GM19238 (cell line): ENCODE results near the gene UBE3D.
"Not testable (repeated sequence)": the region's sequence is repeated elsewhere in the genome, so short reads cannot be mapped to it uniquely, and the experiment has no call there.

Experiments
- DNase-seq: peaks from one replicate; pipeline ENCODE4 v3.0.0; 2011; ENCODE audit warnings: low spot score; ENCODE audit not compliant: insufficient read length

Gene UBE3D

DNA sequence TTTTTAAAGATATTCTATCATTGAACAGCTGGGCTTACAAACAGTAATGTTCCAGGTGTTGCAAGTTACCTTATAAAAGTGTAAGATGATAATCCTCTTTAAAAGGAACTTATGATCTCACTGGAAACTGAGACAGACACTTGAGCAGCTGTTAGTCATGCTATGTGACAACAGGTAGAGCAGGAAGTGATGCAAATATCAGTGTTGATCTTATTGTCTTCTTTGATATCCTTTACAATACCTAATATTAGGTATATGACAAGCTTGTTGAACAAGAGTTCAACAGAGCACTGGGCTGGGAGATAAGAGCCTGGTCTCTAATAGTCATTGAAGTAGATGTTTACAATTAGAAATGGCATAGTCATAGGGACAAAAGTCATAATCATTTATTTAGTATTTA is 150.0 kb downstream of the UBE3D start:
- no peak for DNase-seq

DNA sequence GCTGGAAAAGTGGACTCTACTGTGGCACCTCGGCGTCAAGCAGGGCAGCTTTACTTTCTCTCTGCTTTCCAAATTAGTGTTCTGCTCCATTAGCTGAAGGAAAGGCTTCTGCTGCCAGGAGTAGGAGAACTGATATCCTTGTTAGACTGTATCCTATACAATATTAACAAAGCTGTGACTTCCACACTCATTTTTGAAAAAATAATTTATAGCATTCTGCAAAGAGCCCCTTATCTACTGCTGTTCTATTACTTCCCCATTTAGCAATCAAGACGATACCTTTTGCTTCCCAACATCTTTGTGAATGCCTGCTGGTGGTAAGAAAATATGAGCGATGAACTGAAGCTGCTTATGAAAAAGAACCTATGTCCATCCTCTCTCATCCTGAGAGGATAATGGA is 151.1 kb downstream of the UBE3D start:
- no peak for DNase-seq

DNA sequence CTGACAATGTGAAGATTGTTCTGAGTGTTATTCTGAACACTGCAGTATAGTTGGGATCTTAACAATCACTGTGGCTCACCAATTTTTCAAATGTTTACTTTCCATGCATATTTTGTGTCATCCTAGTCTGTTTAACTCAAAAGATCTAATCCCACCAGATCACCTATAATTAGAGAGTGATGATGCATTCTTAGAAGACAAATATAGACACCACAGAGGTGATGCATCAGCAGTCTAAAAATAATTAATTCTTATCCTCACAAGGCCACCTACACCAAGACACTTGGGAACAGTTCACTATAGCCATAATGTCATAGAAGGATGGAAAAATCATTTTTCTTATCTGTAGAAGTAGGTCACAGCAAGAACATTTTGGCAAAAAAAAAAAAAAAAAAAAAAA is 154.8 kb downstream of the UBE3D start:
- no peak for DNase-seq

DNA sequence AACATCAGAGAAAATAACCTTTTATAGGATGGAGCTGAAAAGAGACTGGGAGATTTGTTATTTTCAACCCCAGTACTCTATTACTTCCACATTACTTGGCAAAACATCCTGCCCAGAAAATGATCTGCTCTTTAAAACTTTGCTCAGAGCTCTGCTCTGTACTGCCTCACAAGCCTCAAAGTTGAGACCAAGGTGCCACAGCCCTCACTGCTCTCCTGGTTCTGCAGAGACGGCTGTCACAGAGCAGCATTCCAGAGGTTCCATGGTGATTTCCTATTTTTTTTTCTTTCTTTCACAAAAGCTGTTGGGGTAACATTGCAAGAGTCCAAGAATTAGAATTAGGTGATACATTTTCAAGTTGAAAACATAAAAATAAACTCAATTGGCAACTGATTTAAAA is 155.2 kb downstream of the UBE3D start:
- no peak for DNase-seq

DNA sequence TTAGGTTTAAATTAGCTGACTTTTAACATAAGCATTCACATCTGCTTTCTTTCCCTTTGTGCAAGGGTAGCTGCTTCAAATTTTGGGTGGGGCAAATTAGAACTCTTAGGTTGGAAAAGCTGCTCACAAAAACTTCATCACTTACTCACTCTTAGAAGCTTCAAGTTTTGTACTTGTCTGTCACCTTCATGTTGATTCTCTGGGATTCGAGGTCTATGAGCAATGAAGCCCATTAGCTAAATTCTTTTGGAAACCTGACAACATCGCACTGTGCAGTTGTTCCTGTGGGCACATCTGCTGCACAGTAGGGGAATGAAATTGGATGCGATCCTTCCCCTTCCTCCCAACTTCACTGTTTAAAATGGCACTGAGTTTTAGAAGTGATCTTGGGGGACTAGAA is 156.1 kb downstream of the UBE3D start:
- DNase-seq = no peak

DNA sequence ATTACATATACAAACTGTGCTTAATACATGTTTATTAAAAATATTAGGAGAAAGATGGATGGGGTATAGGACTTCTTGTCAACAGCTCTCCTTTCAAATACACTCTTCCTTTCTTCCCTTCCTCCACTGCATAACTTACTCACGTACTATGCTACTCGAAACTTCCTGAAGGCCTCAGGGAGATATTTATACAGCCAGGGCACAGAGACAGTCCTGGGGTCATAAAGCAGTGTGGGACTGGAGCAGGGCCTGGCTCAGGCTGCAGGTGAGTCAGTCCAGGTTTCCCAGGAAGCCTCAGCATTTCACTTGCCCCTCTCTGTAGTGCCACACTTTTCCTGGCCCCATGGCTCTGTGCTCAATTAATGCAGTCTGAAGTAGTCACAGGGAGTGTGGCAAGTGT is 157.0 kb downstream of the UBE3D start:
- no peak for DNase-seq

DNA sequence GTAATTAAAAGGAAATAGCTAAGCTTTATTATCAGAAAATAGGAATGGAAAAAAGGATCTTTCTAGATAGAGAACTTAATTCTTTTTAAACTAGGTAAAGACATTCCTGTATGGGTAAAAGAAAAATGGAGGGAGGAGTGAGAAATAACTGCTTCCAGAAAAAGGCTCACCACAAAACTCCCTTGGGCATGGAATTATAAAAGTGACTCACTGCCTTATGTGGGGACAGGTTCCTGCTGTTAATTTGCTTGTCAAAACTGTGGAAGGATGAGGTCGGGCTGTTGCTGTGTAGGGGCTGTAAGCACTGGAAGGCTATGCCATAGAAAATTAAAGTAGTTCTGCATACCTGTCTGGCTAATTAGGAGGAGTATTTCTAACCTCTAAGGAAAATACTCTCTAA is 158.7 kb downstream of the UBE3D start:
- DNase-seq = no peak

DNA sequence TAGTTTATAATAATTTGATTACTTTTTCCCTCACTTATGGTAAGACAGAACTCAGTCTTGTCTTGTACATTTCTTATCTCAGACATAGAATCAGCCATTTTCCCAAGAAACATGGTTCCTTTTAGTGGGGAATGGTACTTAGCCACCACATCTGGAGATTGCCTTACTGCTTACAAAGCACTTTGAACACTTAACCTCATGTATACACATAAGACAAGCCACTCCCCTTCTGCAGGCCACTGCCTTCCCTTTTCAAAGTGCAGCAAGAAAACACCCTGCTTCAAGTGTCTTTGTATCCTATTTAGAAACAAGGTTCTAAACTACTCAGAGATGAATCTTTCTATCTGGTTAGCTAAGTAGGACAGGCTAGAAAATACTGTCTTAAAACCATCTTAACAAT is 159.2 kb downstream of the UBE3D start:
- DNase-seq = no peak

DNA sequence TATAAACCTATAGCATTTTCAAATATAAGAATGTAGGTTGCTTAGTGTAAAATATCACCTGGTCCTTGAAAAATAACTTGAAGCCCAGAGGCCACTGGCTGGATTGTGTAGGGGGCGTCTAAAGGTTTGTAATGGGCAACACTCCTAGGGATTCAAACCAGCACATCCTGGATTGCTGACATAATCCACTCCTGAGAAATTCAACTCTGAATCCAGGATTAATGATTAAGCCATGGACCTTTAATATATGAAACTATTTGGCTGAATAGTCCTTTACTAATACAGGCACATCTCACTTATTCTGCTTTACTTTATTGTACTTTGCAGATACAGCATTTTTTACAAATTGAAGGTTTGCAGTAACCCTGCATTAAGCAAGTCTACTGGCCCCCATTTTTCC is 160.8 kb downstream of the UBE3D start:
- DNase-seq = no peak

DNA sequence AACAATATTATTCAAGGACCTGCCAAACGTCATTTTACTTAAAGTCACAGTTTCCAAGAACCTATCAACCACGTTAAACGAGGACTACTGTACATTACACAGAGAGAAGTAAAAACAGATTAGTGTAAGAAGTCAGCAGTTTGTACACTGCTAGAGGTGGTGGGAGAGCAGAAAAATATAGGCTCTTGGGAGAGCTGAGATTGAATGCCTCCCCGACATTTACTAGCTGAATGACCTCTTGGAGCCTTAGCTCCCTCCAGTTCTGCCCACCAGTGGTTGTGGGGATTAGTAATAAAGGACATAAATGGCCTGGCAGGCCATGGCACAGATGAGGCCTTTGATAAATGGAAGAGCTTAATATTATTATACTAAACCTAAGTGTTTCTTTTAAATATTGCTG is 161.4 kb downstream of the UBE3D start:
- no peak for DNase-seq

DNA sequence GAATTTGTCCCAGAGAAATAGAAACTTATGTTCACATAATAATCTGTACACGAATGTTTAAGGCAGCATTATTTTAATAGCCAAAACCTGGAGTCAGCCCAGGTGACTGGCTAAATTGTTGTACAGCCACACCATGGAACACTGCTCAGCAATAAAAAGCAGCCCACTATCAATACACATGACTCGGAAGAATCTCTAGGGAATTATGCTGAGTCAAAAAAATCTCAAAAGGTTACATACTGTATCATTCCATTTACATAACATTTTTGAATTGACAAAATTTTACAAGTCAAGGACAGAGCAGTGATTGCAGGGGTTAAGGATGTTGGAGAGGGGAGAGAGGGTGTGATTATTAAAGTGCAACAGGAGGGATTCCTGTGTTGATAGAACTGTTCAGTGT is 163.4 kb downstream of the UBE3D start:
- DNase-seq = no peak

DNA sequence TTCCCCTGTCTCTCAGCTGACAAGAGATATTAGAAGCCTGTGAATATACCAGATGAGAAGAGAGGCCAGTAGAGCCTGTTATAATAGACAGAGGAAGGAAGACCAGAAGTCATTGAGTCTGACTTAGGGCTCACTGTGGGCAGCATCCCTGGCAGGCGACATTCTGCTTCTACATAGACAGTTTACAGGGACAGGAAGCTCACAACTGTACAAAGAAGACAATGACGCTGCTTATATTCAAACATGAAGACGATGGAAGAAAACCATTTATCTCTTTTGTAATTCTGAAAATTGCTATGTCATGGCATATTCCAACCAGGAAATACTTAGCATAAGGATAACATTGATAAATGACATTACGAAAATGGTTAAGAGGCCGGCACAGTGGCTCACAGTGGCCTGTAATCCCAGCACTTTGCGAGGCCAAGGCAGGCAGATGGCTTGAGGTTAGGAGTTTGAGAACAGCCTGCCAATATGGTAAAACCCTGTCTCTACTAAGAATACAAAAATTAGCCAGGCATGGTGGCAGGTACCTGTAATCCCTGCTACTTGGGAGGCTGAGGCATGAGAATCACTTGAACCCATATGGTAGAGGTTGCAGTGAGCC is 170.9 kb downstream of the UBE3D start:
- no peak for DNase-seq

DNA sequence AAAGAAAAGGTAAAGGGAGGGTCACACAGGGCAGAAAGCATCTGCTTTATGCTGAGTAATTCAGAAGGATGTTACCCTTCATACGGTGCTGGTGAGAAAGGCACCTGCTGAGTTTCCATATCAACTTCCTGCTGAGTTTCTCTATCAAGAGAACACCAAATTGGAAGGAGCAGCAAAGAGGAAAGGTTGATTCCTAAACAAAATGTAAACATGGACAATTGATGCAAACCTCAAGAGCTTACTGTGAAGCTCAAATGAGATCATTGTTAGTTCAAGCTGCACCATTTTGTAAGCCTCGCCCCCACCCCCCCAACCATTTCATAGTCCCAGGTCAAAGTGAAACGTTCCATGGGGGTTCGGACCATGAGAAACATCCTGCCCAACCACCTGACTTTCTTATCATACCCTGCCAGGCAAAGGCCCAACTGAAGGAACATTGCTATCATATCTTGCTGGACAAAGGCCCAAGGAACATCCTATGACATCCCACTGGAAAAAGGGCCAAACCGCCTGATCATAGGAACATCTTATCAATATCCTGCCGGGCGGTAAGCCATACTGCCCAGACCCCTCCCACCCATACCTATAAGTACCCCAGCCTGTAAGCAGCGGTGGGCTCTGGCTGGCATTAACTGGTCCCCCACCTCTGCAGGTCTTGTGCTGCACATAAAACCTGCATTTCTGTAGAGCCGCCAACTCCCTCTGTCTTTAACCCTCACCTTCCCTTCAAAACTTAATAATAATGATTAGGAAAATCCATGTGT is 171.6 kb downstream of the UBE3D start:
- no peak for DNase-seq

DNA sequence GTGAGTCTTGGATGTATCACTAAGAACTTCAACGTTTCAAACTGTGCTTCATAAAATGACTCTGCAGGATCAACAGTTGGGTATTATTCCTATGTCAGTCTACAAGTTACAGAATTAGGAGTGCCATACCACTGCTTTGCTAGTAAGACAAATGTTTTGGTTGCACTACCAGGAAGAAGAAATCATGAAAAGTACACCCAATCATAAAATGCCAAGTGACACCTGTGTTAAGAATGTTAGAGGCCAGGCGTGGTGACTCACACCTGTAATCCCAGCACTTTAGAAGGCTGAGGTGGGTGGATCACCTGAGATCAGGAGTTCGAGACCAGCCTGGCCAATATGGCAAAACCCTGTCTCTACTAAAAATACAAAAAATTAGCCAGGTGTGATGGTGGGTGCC is 174.1 kb downstream of the UBE3D start:
- DNase-seq = not testable (repeated sequence)

DNA sequence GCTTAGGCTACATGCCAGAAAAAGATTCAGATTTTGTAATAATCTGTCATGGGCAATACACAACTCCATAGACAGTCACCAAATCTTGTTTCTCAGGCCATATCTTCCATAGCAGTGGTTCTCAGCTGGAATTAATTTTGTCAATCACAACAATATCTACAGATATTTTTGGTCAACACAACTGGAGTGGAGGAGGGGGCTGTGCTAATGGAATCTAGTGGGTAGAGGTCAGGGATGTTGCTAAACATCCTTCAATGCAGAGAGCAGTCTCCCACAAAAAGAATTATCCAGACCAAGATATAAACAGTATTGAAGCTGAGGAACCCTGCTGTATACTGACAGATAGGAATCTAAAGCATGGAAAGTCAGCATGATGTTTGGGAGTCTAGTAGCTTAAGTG is 174.6 kb downstream of the UBE3D start:
- DNase-seq = no peak

DNA sequence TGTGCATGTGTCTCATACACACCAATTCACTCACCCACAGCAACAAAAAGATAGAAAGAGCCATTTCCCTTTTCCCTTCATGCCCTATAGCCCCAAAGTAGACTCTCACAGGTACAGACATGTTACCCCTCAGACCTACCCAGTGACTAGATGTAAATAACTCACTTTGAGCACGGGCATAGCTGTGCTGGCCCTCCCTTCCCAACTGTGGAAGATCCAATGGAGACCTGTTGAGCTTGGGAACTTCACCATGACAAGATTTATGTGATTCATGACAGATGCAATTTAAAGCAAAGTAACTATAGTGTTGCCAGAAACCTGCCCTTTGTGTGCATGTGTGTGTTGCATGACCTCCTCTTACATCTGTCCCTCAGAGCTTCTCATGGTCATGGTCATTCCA is 175.4 kb downstream of the UBE3D start:
- DNase-seq = no peak

DNA sequence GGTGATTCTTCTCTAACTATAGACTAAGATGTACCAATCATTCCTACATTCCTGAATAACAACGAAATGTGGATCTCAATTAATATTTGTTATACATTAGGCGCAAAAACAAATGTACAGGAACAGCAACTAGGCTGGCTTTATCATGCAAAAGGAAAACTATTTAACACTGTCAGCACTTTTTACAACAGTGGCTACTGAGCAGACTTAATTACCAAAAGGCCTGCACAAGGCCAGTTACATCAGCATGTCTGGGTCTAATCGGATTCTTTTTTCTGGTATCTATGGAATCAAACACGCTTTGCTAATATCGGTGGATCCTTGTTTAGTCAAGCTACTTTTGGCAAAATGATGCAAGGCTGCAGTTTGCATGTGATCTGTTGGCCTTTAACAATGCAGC is 176.5 kb downstream of the UBE3D start:
- DNase-seq = no peak

DNA sequence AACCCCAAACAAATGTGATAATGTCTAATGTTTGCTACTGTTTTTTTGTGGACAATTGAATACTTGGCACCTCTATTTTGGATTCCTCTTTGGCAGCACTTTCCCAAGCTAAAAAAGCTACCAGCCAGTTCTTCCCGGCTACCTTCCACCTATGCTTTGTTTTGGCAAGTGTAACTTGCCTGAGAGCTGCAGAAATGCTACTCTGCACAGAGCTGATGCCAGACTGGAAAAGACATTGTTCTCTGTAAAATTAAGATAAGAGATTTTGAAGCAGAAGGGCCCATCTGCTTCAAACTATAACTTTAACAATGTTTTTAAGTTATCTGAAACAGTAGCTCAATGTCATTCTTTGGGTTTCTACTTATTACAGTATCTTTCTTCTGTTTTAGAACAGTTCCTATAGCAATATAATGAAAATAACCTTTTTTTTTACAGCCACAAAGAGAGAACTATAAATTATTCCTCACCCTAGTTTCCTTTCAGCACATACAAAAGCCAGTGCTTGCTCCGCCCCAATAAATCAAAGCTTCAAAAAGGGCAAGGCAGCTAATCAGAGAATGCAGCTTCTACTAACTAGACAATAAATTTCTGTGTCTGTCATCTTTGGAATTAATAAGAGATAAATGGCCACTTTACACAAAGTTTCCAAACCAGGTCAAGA is 183.1 kb downstream of the UBE3D start:
- DNase-seq = no peak

DNA sequence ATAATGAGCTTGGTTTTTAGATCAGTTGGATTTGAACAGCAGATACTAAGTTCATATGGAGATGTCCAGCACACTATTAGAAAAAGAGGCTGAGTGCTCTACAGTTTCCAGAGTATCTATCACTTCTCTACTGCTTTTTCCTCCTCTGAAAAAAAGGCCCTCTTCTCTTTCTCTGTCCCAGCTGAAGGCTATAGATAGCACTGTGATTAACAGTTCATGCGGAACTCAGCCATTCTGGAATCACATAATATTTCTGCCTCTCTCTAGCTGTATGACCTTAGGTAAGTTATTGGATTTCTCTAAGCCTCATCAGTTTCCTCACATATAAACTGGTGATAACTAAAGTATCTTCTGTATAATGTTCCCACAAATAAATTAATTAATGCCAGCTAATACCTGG is 184.1 kb downstream of the UBE3D start:
- DNase-seq = no peak

DNA sequence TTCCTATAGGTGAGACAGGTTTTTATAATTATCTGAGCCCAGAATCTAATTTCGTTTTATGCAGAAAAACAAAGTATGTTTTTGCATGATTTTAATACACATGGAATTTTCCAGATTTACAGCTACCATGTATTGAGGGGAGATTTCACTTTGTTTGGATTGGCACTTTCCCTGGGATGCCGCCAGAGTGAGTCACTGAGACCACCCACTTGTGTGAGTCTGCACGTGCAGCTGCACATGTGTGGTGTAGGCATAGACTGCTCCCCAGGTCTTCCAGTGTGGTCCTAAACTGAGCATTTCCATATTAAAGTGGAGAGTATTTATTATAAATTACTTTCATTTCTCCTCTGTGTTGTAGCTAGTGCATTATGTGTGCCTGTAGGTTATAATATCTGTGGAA is 186.8 kb downstream of the UBE3D start:
- no peak for DNase-seq

DNA sequence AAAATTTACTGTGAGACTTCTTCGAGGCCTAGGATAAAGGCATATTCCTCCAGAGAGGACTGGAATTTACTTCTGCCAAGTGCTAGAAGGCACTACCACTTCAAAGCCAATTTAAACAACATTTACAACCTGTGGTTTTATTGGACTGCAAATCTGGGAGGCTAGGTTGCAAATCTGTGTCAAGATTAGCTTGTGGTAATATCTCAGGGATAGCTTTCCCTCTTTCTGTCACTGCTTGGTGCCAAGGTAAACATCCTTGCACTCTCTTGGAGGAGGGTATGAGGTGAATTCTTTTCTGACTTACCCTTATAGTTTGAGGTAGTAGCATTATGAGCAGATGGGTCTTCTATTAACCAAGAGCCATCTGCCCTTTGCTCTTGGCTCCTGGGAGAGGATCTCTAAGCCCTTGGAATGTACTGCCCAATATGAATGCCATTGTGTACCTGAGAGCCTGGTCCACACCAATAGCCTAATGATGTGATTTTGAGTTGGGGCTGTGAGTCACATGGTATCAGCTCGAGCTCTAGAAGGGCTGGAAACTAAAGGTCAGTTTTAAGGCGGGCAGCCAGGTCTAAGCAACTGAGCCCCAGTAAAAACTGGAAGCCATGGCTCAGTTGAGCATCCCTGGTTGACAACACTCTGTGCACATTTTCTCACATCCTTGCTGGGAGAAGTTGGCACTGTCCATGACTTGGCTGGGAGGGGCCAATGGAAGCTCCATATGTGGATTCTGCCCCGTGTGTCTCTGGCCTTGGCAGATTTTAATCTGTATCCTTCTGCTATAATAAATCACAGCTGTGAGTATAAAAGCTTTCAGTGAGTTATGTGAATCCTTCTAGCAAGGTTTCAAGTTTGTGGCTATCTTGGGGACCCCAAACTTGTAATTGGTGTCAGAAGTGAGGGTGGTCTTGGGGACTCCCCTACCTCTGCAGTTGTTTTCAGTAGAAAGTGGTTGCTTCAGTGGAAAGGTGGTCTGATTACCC is 188.1 kb downstream of the UBE3D start:
- DNase-seq = no peak
